Caco-2 (cell line): ENCODE measurements around the gene SLCO1C1. TPM values are rescaled to one million over a fixed set of nuclear protein-coding genes. Genes with fewer than 3 reads are reported as not detected.

Experiments
- BruUV-seq: library from RNA; stranded (reverse); fragments of 400-500 nt; replicated peaks from 2 replicates; lab custom pipeline; 2021; lab: Mats Ljungman, UMichigan
- CTCF ChIA-PET: fragments of 300-600 bp; sonication (Branson Sonifier 250); formaldehyde crosslinking; loops from one replicate; lab custom pipeline; 2022; ENCODE audit warnings: antibody characterized with exemption; lab: Charles Lee
- POLR2A ChIA-PET: fragments of 300-600 bp; sonication (Branson Sonifier 250); formaldehyde crosslinking; loops from one replicate; lab custom pipeline; 2022; ENCODE audit warnings: antibody characterized with exemption; lab: Charles Lee
- DNase-seq, 2 experiments: peaks; one replicate each; pipeline versions ENCODE4 v3.0.0 to v3.0.0-alpha.2; 2020 to 2022
- H3K27me3 ChIP-seq: replicated peaks from 2 replicates; pipeline ENCODE4 v1.6.0; 2011; ENCODE audit warnings: low read length; ENCODE audit not compliant: control insufficient read depth, insufficient read depth
- H3K36me3 ChIP-seq: 2 replicates; pipeline ENCODE4 v1.5.1; 2011; ENCODE audit warnings: low read length; ENCODE audit not compliant: control insufficient read depth, insufficient read depth
- H3K4me1 ChIP-seq: fragments of 250-450 bp; sonication (Bioruptor Pico); 2 replicates; pipeline ENCODE4 v1.5.1; 2020; ENCODE audit warnings: mild to moderate bottlenecking
- H3K4me3 ChIP-seq: 2 replicates; pipeline ENCODE4 v1.5.1; 2011; ENCODE audit warnings: low read depth, mild to moderate bottlenecking, control low read depth, low read length
- H3K9me3 ChIP-seq: fragments of 250-450 bp; sonication (Bioruptor Pico); 2 replicates; pipeline ENCODE4 v1.5.1; 2020; ENCODE audit warnings: mild to moderate bottlenecking, moderate library complexity
- H3K27ac Mint-ChIP-seq: one replicate; pipeline ENCODE4 v1.8.0; 2022; ENCODE audit warnings: mixed read lengths; ENCODE audit not compliant: unreplicated experiment
- H3K27me3 Mint-ChIP-seq: one replicate; pipeline ENCODE4 v1.8.0; 2022; ENCODE audit warnings: mixed read lengths; ENCODE audit not compliant: insufficient read depth, unreplicated experiment
- H3K36me3 Mint-ChIP-seq: one replicate; pipeline ENCODE4 v1.8.0; 2022; ENCODE audit warnings: mild to moderate bottlenecking, mixed read lengths; ENCODE audit not compliant: insufficient read depth, unreplicated experiment
- H3K4me1 Mint-ChIP-seq: one replicate; pipeline ENCODE4 v1.8.0; 2022; ENCODE audit warnings: low read depth, mixed read lengths; ENCODE audit not compliant: unreplicated experiment
- H3K4me3 Mint-ChIP-seq: one replicate; pipeline ENCODE4 v1.8.0; 2022; ENCODE audit warnings: mild to moderate bottlenecking, moderate library complexity, mixed read lengths; ENCODE audit not compliant: unreplicated experiment
- H3K9me3 Mint-ChIP-seq: one replicate; pipeline ENCODE4 v1.8.0; 2022; ENCODE audit warnings: mixed read lengths; ENCODE audit not compliant: unreplicated experiment
- intact Hi-C: fragments of 100-400 bp; cut with micrococcal nuclease; formaldehyde crosslinking; loops from one replicate; pipeline ENCODE4 v1.10.0; 2022; ENCODE audit not compliant: unreplicated experiment
- total RNA-seq: library from RNA; stranded (reverse); gene quantifications from 2 replicates; pipeline ENCODE4 v1.2.3, GENCODE V29; 2022
- TF ChIP-seq, protein P1 (sequence below), 2 experiments: fragments of 200-600 bp in 1 of 2; IDR thresholded peaks; 1 replicate in 1 of 2; 2 replicates in 1 of 2; pipeline versions ENCODE4 v1.5.1 to v1.8.0; 2011 to 2022; ENCODE audit warnings: antibody characterized with exemption in 1 of 2, control low read depth in 1 of 2, inconsistent platforms in 1 of 2, low read depth in 1 of 2, low read length in 1 of 2, mild to moderate bottlenecking in 1 of 2, moderate library complexity in 1 of 2; ENCODE audit not compliant: insufficient read depth in 1 of 2, severe bottlenecking in 1 of 2, unreplicated experiment in 1 of 2

SLCO1C1 gene
- total RNA-seq, 1 experiment from 2014 or later: not detected

- H3K4me3 ChIP-seq: no peak overlapping the region
- H3K27me3 ChIP-seq: no peaks in the 10 kb centered on the region
- Mint-ChIP-seq H3K4me1 (no peaks in the 10 kb centered on the region), H3K27ac (no peak overlapping the region), H3K4me3 (no peak overlapping the region), H3K36me3 (no peaks in the 10 kb centered on the region), H3K9me3 (peaks cover 22% of the 10 kb centered on the region), H3K27me3 (no peaks in the 10 kb centered on the region)
- no peaks in the 10 kb centered on the region for H3K4me1 ChIP-seq
- no TSS peak for BruUV-seq
- ChIA-PET CTCF (no interaction called here), POLR2A (no interaction called here)
- intact Hi-C loops: no loop called here
- no peak for DNase-seq
- TF ChIP-seq, protein P1, sequence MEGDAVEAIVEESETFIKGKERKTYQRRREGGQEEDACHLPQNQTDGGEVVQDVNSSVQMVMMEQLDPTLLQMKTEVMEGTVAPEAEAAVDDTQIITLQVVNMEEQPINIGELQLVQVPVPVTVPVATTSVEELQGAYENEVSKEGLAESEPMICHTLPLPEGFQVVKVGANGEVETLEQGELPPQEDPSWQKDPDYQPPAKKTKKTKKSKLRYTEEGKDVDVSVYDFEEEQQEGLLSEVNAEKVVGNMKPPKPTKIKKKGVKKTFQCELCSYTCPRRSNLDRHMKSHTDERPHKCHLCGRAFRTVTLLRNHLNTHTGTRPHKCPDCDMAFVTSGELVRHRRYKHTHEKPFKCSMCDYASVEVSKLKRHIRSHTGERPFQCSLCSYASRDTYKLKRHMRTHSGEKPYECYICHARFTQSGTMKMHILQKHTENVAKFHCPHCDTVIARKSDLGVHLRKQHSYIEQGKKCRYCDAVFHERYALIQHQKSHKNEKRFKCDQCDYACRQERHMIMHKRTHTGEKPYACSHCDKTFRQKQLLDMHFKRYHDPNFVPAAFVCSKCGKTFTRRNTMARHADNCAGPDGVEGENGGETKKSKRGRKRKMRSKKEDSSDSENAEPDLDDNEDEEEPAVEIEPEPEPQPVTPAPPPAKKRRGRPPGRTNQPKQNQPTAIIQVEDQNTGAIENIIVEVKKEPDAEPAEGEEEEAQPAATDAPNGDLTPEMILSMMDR (IDR thresholded peaks at IDR 0.05; ENCODE audit: insufficient read depth in 1 of 2, low read depth in 1 of 2, low read length in 1 of 2, severe bottlenecking in 1 of 2, unreplicated experiment in 1 of 2): no peak
- no peaks in the 10 kb centered on the region for H3K36me3 ChIP-seq
- H3K9me3 ChIP-seq: no peaks in the 10 kb centered on the region; the same call in 1 of the 2 replicates
Observed at GRCh38 chr12:20656600-20656999, 38.5 kb upstream of the SLCO1C1 start.

DNA sequence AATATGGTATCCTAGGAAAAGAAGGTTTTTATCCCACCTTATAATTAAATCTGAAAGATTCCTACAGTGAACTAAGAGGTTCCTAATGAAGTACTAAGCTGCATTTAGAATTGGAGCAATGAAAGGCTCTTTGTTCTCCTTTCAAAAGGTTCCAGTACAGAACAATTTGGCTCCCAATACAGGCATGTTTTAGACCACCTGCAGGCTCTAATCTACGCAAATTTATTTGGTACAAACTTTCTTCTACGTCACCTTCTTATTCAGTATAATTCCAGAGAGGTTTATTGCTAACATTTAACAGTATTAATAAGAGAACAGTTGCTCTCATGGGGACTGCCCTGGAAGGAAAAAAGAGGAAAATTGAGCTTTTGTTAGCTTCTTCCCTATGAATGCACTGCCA is 37.6 kb upstream of the SLCO1C1 start:
- H3K4me1 Mint-ChIP-seq: no peaks in the 10 kb centered on the region
- no TSS peak for BruUV-seq
- Histone ChIP-seq H3K4me1 (no peaks in the 10 kb centered on the region), H3K4me3 (no peak overlapping the region), H3K9me3 (peaks cover under 1% of the 10 kb centered on the region), H3K36me3 (no peaks in the 10 kb centered on the region), H3K27me3 (no peaks in the 10 kb centered on the region)
- peaks cover 22% of the 10 kb centered on the region for H3K9me3 Mint-ChIP-seq
- CTCF ChIA-PET: no interaction called here
- intact Hi-C loops: no loop called here
- TF ChIP-seq, protein P1 (IDR thresholded peaks at IDR 0.05; ENCODE audit: insufficient read depth in 1 of 2, low read depth in 1 of 2, low read length in 1 of 2, severe bottlenecking in 1 of 2, unreplicated experiment in 1 of 2): no peak
- H3K4me3 Mint-ChIP-seq: no peak overlapping the region
- POLR2A ChIA-PET: no interaction called here
- H3K36me3 Mint-ChIP-seq: no peaks in the 10 kb centered on the region
- no peak for DNase-seq
- no peak overlapping the region for H3K27ac Mint-ChIP-seq
- no peaks in the 10 kb centered on the region for H3K27me3 Mint-ChIP-seq

GRCh38 chr12:20681334-20681733 is 13.8 kb upstream of the SLCO1C1 start:
- POLR2A ChIA-PET: no interaction called here
- no peak for DNase-seq
- H3K27ac Mint-ChIP-seq: no peak overlapping the region
- Histone ChIP-seq H3K4me3 (no peak overlapping the region), H3K4me1 (no peaks in the 10 kb centered on the region), H3K9me3 (no peaks in the 10 kb centered on the region), H3K36me3 (no peaks in the 10 kb centered on the region), H3K27me3 (no peaks in the 10 kb centered on the region)
- CTCF ChIA-PET: interaction anchor here (0.6 kb wide), 1 partner anchor 547 kb away, joined by 3 read pairs; no protein-coding TSS in a partner anchor
- intact Hi-C loops: loop anchor here (1.0 kb wide), 2 partner anchors 117 to 489 kb away; no protein-coding TSS in a partner anchor
- no peaks in the 10 kb centered on the region for H3K36me3 Mint-ChIP-seq
- no TSS peak for BruUV-seq
- H3K4me1 Mint-ChIP-seq: no peaks in the 10 kb centered on the region
- H3K27me3 Mint-ChIP-seq: peaks cover 2% of the 10 kb centered on the region
- H3K4me3 Mint-ChIP-seq: no peak overlapping the region
- peaks cover 12% of the 10 kb centered on the region for H3K9me3 Mint-ChIP-seq
- TF ChIP-seq, protein P1 (IDR thresholded peaks at IDR 0.05; ENCODE audit: insufficient read depth in 1 of 2, low read depth in 1 of 2, low read length in 1 of 2, severe bottlenecking in 1 of 2, unreplicated experiment in 1 of 2): no peak
